ENCODE data around the gene GZMH. TPM values are rescaled to one million over a fixed set of nuclear protein-coding genes. Genes with fewer than 3 reads are reported as not detected.

The GZMH gene
- total RNA-seq, 1 donor from 2014 or later = not detected

DNA sequence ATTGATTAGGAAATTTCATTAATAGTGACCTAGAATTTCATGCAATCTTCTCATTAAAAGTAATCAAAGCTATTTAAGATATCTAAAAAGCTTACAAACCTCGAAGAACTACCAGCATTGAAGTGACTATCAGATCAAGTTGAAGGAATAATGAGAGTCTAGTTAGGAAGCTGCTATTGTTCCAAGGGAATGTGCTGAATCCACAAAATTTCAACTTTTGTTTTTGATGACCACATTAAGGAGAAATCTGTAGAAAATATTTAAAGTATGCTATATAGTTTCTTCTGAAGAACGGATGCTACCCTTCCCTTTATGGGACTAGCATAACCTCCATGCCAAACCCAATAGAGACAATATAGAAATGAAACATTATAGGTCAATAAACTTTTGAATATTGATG is 30.9 kb downstream of the GZMH start:
- H3K4me1 Mint-ChIP-seq (ENCODE audit: low read depth) = no peaks in the 10 kb centered on the region

DNA sequence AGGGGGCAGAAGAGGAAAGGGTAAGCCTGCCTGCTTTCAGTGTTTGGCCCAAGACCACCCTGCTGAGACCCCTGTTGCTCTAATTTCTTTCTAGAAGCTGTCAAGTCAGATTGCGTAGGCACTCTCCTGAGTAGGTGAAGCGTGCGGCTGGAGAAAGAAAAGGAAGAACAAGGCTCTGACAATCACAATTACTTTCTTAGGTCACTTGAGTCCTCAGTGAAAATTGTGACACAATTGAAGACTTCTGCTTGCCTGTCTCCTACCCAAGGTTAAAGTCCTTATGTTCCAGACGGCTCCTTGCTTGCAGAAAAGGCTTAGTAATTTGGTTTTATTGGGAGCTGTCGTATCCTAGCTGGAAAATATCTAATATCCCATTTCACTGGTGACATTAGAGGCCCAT is 32.7 kb downstream of the GZMH start:
- Mint-ChIP-seq H3K4me3 (ENCODE audit: unreplicated experiment) (no peak overlapping the region), H3K36me3 (ENCODE audit: low read depth) (no peaks in the 10 kb centered on the region), H3K9me3 (ENCODE audit: low read depth) (peaks cover 3% of the 10 kb centered on the region), H3K27me3 (ENCODE audit: low read depth) (peaks cover 9% of the 10 kb centered on the region), H3K27ac (ENCODE audit: unreplicated experiment) (no peak overlapping the region), H3K4me1 (ENCODE audit: low read depth) (no peaks in the 10 kb centered on the region)
- TF ChIP-seq, protein P1, sequence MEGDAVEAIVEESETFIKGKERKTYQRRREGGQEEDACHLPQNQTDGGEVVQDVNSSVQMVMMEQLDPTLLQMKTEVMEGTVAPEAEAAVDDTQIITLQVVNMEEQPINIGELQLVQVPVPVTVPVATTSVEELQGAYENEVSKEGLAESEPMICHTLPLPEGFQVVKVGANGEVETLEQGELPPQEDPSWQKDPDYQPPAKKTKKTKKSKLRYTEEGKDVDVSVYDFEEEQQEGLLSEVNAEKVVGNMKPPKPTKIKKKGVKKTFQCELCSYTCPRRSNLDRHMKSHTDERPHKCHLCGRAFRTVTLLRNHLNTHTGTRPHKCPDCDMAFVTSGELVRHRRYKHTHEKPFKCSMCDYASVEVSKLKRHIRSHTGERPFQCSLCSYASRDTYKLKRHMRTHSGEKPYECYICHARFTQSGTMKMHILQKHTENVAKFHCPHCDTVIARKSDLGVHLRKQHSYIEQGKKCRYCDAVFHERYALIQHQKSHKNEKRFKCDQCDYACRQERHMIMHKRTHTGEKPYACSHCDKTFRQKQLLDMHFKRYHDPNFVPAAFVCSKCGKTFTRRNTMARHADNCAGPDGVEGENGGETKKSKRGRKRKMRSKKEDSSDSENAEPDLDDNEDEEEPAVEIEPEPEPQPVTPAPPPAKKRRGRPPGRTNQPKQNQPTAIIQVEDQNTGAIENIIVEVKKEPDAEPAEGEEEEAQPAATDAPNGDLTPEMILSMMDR (IDR thresholded peaks at IDR 0.05) = no peak
- no peak for DNase-seq (ENCODE audit: low spot score)

More for the DNA sequence above, 30.9 kb downstream of the GZMH start:
- TF ChIP-seq, protein P1 (IDR thresholded peaks at IDR 0.05) = no peak
- no peaks in the 10 kb centered on the region for H3K36me3 Mint-ChIP-seq (ENCODE audit: low read depth)
- no peak overlapping the region for H3K27ac Mint-ChIP-seq (ENCODE audit: unreplicated experiment)
- DNase-seq (ENCODE audit: low spot score) = no peak
- H3K27me3 Mint-ChIP-seq (ENCODE audit: low read depth) = peaks cover 5% of the 10 kb centered on the region
- H3K4me3 Mint-ChIP-seq (ENCODE audit: unreplicated experiment) = no peak overlapping the region
- peaks cover 9% of the 10 kb centered on the region for H3K9me3 Mint-ChIP-seq (ENCODE audit: low read depth)

DNA sequence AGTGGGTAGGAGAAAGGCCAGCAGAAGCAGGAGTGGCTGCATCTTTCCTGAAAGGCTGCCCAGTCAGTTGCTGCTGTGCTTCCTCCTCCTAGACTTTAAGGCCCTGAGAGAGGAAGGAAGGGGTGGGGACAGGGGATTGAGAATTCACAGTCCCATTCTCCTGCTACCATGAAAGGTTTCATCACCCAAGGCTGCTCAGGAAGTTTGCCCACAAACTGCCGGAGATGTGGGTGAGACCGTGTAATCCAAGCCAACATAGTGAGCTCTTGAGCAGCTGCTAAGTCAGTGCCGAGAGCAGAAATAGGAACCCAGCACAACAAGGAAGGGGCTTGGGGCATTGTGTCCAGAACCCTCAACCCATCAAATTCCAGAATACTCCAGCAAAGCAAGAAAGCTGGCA is 33.3 kb downstream of the GZMH start, which contains the start of gene CTSG:
Gene CTSG (minus strand): TSS at position 69 of the 400 bp plus-strand sequence. CDS start 27 bp downstream, at position 42.
- Mint-ChIP-seq H3K9me3 (ENCODE audit: low read depth) (peaks cover 3% of the 10 kb centered on the region), H3K27me3 (ENCODE audit: low read depth) (peaks cover 12% of the 10 kb centered on the region), H3K4me1 (ENCODE audit: low read depth) (no peaks in the 10 kb centered on the region), H3K36me3 (ENCODE audit: low read depth) (no peaks in the 10 kb centered on the region), H3K27ac (ENCODE audit: unreplicated experiment) (no peak within 1 kb of the TSS), H3K4me3 (ENCODE audit: unreplicated experiment) (no peak within 1 kb of the TSS)
- no peak for DNase-seq (ENCODE audit: low spot score)
- TF ChIP-seq, protein P1 (IDR thresholded peaks at IDR 0.05) = no peak

DNA sequence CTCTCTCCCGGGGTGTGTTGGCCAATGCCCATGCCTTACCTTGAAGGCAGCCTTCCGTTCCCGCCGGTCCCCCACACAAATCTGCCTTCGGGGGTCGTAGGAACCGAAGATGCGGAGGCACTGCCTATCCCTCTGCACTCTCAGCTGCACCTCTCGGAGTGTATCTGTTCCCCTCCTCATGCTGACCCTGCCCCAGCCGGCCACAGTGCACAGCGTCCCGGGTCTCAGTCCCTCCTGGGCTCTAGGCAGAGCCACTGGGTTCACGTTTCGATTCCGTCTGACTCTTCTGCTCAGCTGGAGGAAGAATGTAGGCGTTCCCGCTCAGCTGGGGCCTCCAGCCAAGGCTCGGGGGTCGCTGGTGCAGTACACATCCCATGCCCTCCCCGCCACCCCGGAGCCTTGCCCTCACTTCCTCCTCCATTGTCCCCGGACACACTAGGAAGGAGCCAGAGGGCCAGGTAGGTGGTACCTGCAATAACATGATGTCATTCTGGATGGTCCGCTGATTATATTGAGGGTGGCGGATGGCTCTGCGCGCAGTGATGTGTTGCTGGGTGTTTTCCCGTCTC is 35.2 kb downstream of the GZMH start:
- TF ChIP-seq, protein P1 (IDR thresholded peaks at IDR 0.05) = no peak
- Mint-ChIP-seq H3K4me3 (ENCODE audit: unreplicated experiment) (no peak overlapping the region), H3K27ac (ENCODE audit: unreplicated experiment) (no peak overlapping the region), H3K27me3 (ENCODE audit: low read depth) (peaks cover 13% of the 10 kb centered on the region), H3K36me3 (ENCODE audit: low read depth) (no peaks in the 10 kb centered on the region), H3K4me1 (ENCODE audit: low read depth) (no peaks in the 10 kb centered on the region), H3K9me3 (ENCODE audit: low read depth) (no peaks in the 10 kb centered on the region)
- DNase-seq (ENCODE audit: low spot score) = no peak

DNA sequence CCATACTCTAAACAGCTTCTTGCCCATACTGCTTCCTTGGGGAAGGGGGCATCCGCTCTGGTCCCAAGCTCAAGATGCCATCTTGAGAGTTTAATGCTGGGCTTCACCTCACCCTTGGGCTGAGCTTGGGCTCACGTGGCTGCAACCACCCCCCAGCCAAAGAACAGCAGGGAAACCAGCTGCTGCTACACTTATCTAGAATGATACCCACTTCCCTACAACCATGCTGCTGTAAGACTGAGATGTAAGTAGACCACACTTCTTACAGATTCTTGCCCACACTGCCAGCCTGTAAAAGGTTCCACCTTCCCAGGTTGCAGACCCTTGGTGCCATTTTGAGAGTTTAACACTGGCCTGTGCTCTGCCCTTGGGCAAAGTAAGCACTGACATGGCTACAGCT is 43.2 kb downstream of the GZMH start:
- peaks cover 24% of the 10 kb centered on the region for H3K9me3 Mint-ChIP-seq (ENCODE audit: low read depth)
- no peaks in the 10 kb centered on the region for H3K36me3 Mint-ChIP-seq (ENCODE audit: low read depth)
- H3K4me3 Mint-ChIP-seq (ENCODE audit: unreplicated experiment) = no peak overlapping the region
- no peak for DNase-seq (ENCODE audit: low spot score)
- no peak overlapping the region for H3K27ac Mint-ChIP-seq (ENCODE audit: unreplicated experiment)
- H3K27me3 Mint-ChIP-seq (ENCODE audit: low read depth) = peaks cover 8% of the 10 kb centered on the region
- TF ChIP-seq, protein P1 (IDR thresholded peaks at IDR 0.05) = no peak
- H3K4me1 Mint-ChIP-seq (ENCODE audit: low read depth) = no peaks in the 10 kb centered on the region
